ENCODE results near the gene TSPAN12.
"Not testable (repeated sequence)": the region's sequence is repeated elsewhere in the genome, so short reads cannot be mapped to it uniquely, and the experiment has no call there.

Gene TSPAN12

GRCh38 chr7:120857588-120858573, at the start of gene TSPAN12:
Gene TSPAN12 (minus strand): TSS chr7:120858144. CDS start chr7:120856763, 1,381 bp downstream.
- Histone ChIP-seq H3K27me3 (ENCODE audit: control insufficient read depth in 5 of 5, insufficient read depth in 4 of 5, low read length in 5 of 5) (peaks cover 0 to 3% (median 0%) of the 10 kb centered on the region in 5 donors), H3K27ac (ENCODE audit: low read depth, low read length) (peak within 1 kb of the TSS; percentile 74), H3K4me1 (ENCODE audit: control insufficient read depth in 5 of 5, insufficient read depth in 5 of 5, low read length in 5 of 5) (peaks cover 0 to 19% (median 17%) of the 10 kb centered on the region in 5 donors)

GRCh38 chr7:120898715-120899499, 41.0 kb upstream of the TSPAN12 start:
- H3K36me3 ChIP-seq (ENCODE audit: control insufficient read depth in 5 of 5, insufficient read depth in 5 of 5, low read length in 5 of 5) = no peaks in the 10 kb centered on the region
- H3K4me1 ChIP-seq (ENCODE audit: control insufficient read depth in 5 of 5, insufficient read depth in 5 of 5, low read length in 5 of 5) = no peaks in the 10 kb centered on the region
- no peak overlapping the region for H3K4me3 ChIP-seq (ENCODE audit: low read depth in 1 of 5, low read length in 5 of 5)
- no peak overlapping the region for H3K27ac ChIP-seq (ENCODE audit: low read depth, low read length)
- H3K9me3 ChIP-seq (ENCODE audit: control insufficient read depth in 5 of 5, low read length in 5 of 5) = peaks cover 0 to 3% (median 0%) of the 10 kb centered on the region in 5 donors
- no peak overlapping the region for H3K9ac ChIP-seq (ENCODE audit: low read length in 5 of 5)
- H3K27me3 ChIP-seq (ENCODE audit: control insufficient read depth in 5 of 5, insufficient read depth in 4 of 5, low read length in 5 of 5) = no peaks in the 10 kb centered on the region

More at GRCh38 chr7:120857588-120858573, at the start of gene TSPAN12:
- H3K4me3 ChIP-seq (ENCODE audit: low read depth in 1 of 5, low read length in 5 of 5) = peak within 1 kb of the TSS; percentile 79 to 94 (median 82)
- no peaks in the 10 kb centered on the region for H3K36me3 ChIP-seq (ENCODE audit: control insufficient read depth in 5 of 5, insufficient read depth in 5 of 5, low read length in 5 of 5)
- H3K9ac ChIP-seq (ENCODE audit: low read length in 5 of 5) = peak within 1 kb of the TSS; percentile 66 to 81 (median 75)
- no peaks in the 10 kb centered on the region for H3K9me3 ChIP-seq (ENCODE audit: control insufficient read depth in 5 of 5, low read length in 5 of 5)

- H3K9me3 ChIP-seq (ENCODE audit: control insufficient read depth in 5 of 5, low read length in 5 of 5) = peaks cover 0 to 18% (median 10%) of the 10 kb centered on the region in 5 donors
- not testable (repeated sequence) for H3K36me3 ChIP-seq (ENCODE audit: control insufficient read depth in 5 of 5, insufficient read depth in 5 of 5, low read length in 5 of 5); H3K27me3 ChIP-seq (ENCODE audit: control insufficient read depth in 5 of 5, insufficient read depth in 4 of 5, low read length in 5 of 5); H3K9ac ChIP-seq (ENCODE audit: low read length in 5 of 5); H3K4me1 ChIP-seq (ENCODE audit: control insufficient read depth in 5 of 5, insufficient read depth in 5 of 5, low read length in 5 of 5); H3K4me3 ChIP-seq (ENCODE audit: low read depth in 1 of 5, low read length in 5 of 5); H3K27ac ChIP-seq (ENCODE audit: low read depth, low read length)
Observed at GRCh38 chr7:120895253-120895652, 37.3 kb upstream of the TSPAN12 start.

GRCh38 chr7:120885602-120886001, 27.7 kb upstream of the TSPAN12 start:
- H3K4me1 ChIP-seq (ENCODE audit: control insufficient read depth in 5 of 5, insufficient read depth in 5 of 5, low read length in 5 of 5); H3K27me3 ChIP-seq (ENCODE audit: control insufficient read depth in 5 of 5, insufficient read depth in 4 of 5, low read length in 5 of 5); H3K4me3 ChIP-seq (ENCODE audit: low read depth in 1 of 5, low read length in 5 of 5); H3K36me3 ChIP-seq (ENCODE audit: control insufficient read depth in 5 of 5, insufficient read depth in 5 of 5, low read length in 5 of 5); H3K9me3 ChIP-seq (ENCODE audit: control insufficient read depth in 5 of 5, low read length in 5 of 5); H3K27ac ChIP-seq (ENCODE audit: low read depth, low read length); H3K9ac ChIP-seq (ENCODE audit: low read length in 5 of 5): not testable (repeated sequence)

- H3K9ac ChIP-seq (ENCODE audit: low read length in 5 of 5) = no peak overlapping the region
- H3K27ac ChIP-seq (ENCODE audit: low read depth, low read length) = no peak overlapping the region
- H3K36me3 ChIP-seq (ENCODE audit: control insufficient read depth in 5 of 5, insufficient read depth in 5 of 5, low read length in 5 of 5) = no peaks in the 10 kb centered on the region
- H3K4me1 ChIP-seq (ENCODE audit: control insufficient read depth in 5 of 5, insufficient read depth in 5 of 5, low read length in 5 of 5) = no peaks in the 10 kb centered on the region
- no peak overlapping the region for H3K4me3 ChIP-seq (ENCODE audit: low read depth in 1 of 5, low read length in 5 of 5)
- no peaks in the 10 kb centered on the region for H3K9me3 ChIP-seq (ENCODE audit: control insufficient read depth in 5 of 5, low read length in 5 of 5)
- no peaks in the 10 kb centered on the region for H3K27me3 ChIP-seq (ENCODE audit: control insufficient read depth in 5 of 5, insufficient read depth in 4 of 5, low read length in 5 of 5)
Observed at GRCh38 chr7:120877701-120878100, 19.8 kb upstream of the TSPAN12 start.

- H3K4me3 ChIP-seq (ENCODE audit: low read depth in 1 of 5, low read length in 5 of 5) = no peak overlapping the region
- H3K36me3 ChIP-seq (ENCODE audit: control insufficient read depth in 5 of 5, insufficient read depth in 5 of 5, low read length in 5 of 5) = no peaks in the 10 kb centered on the region
- H3K9me3 ChIP-seq (ENCODE audit: control insufficient read depth in 5 of 5, low read length in 5 of 5) = no peaks in the 10 kb centered on the region
- H3K27me3 ChIP-seq (ENCODE audit: control insufficient read depth in 5 of 5, insufficient read depth in 4 of 5, low read length in 5 of 5) = no peaks in the 10 kb centered on the region
- H3K27ac ChIP-seq (ENCODE audit: low read depth, low read length) = no peak overlapping the region
- H3K9ac ChIP-seq (ENCODE audit: low read length in 5 of 5) = no peak overlapping the region
- no peaks in the 10 kb centered on the region for H3K4me1 ChIP-seq (ENCODE audit: control insufficient read depth in 5 of 5, insufficient read depth in 5 of 5, low read length in 5 of 5)
Observed at GRCh38 chr7:120876922-120877321, 19.0 kb upstream of the TSPAN12 start.

GRCh38 chr7:120874722-120875121, 16.8 kb upstream of the TSPAN12 start:
- no peaks in the 10 kb centered on the region for H3K9me3 ChIP-seq (ENCODE audit: control insufficient read depth in 5 of 5, low read length in 5 of 5)
- no peaks in the 10 kb centered on the region for H3K4me1 ChIP-seq (ENCODE audit: control insufficient read depth in 5 of 5, insufficient read depth in 5 of 5, low read length in 5 of 5)
- no peak overlapping the region for H3K4me3 ChIP-seq (ENCODE audit: low read depth in 1 of 5, low read length in 5 of 5)
- no peaks in the 10 kb centered on the region for H3K27me3 ChIP-seq (ENCODE audit: control insufficient read depth in 5 of 5, insufficient read depth in 4 of 5, low read length in 5 of 5)
- no peaks in the 10 kb centered on the region for H3K36me3 ChIP-seq (ENCODE audit: control insufficient read depth in 5 of 5, insufficient read depth in 5 of 5, low read length in 5 of 5)
- H3K9ac ChIP-seq (ENCODE audit: low read length in 5 of 5) = no peak overlapping the region
- no peak overlapping the region for H3K27ac ChIP-seq (ENCODE audit: low read depth, low read length)

- no peaks in the 10 kb centered on the region for H3K4me1 ChIP-seq (ENCODE audit: control insufficient read depth in 5 of 5, insufficient read depth in 5 of 5, low read length in 5 of 5)
- H3K27me3 ChIP-seq (ENCODE audit: control insufficient read depth in 5 of 5, insufficient read depth in 4 of 5, low read length in 5 of 5) = no peaks in the 10 kb centered on the region
- no peaks in the 10 kb centered on the region for H3K9me3 ChIP-seq (ENCODE audit: control insufficient read depth in 5 of 5, low read length in 5 of 5)
- no peak overlapping the region for H3K4me3 ChIP-seq (ENCODE audit: low read depth in 1 of 5, low read length in 5 of 5)
- no peak overlapping the region for H3K9ac ChIP-seq (ENCODE audit: low read length in 5 of 5)
- no peak overlapping the region for H3K27ac ChIP-seq (ENCODE audit: low read depth, low read length)
- H3K36me3 ChIP-seq (ENCODE audit: control insufficient read depth in 5 of 5, insufficient read depth in 5 of 5, low read length in 5 of 5) = no peaks in the 10 kb centered on the region
Observed at GRCh38 chr7:120874016-120874415, 16.1 kb upstream of the TSPAN12 start.

- no peak overlapping the region for H3K27ac ChIP-seq (ENCODE audit: low read depth, low read length)
- H3K4me3 ChIP-seq (ENCODE audit: low read depth in 1 of 5, low read length in 5 of 5) = no peak overlapping the region
- no peaks in the 10 kb centered on the region for H3K27me3 ChIP-seq (ENCODE audit: control insufficient read depth in 5 of 5, insufficient read depth in 4 of 5, low read length in 5 of 5)
- H3K36me3 ChIP-seq (ENCODE audit: control insufficient read depth in 5 of 5, insufficient read depth in 5 of 5, low read length in 5 of 5) = no peaks in the 10 kb centered on the region
- H3K9ac ChIP-seq (ENCODE audit: low read length in 5 of 5) = no peak overlapping the region
- no peaks in the 10 kb centered on the region for H3K4me1 ChIP-seq (ENCODE audit: control insufficient read depth in 5 of 5, insufficient read depth in 5 of 5, low read length in 5 of 5)
- no peaks in the 10 kb centered on the region for H3K9me3 ChIP-seq (ENCODE audit: control insufficient read depth in 5 of 5, low read length in 5 of 5)
Observed at GRCh38 chr7:120873401-120873800, 15.5 kb upstream of the TSPAN12 start.

GRCh38 chr7:120869700-120870099, 11.8 kb upstream of the TSPAN12 start:
- Histone ChIP-seq H3K27ac (ENCODE audit: low read depth, low read length) (no peak overlapping the region), H3K9me3 (ENCODE audit: control insufficient read depth in 5 of 5, low read length in 5 of 5) (no peaks in the 10 kb centered on the region), H3K36me3 (ENCODE audit: control insufficient read depth in 5 of 5, insufficient read depth in 5 of 5, low read length in 5 of 5) (no peaks in the 10 kb centered on the region), H3K4me1 (ENCODE audit: control insufficient read depth in 5 of 5, insufficient read depth in 5 of 5, low read length in 5 of 5) (no peaks in the 10 kb centered on the region), H3K27me3 (ENCODE audit: control insufficient read depth in 5 of 5, insufficient read depth in 4 of 5, low read length in 5 of 5) (no peaks in the 10 kb centered on the region), H3K4me3 (ENCODE audit: low read depth in 1 of 5, low read length in 5 of 5) (no peak overlapping the region), H3K9ac (ENCODE audit: low read length in 5 of 5) (no peak overlapping the region)
